CD14-positive monocyte (primary cell): Measurements from ENCODE around the gene TRAPPC5. TPM values are rescaled to one million over a fixed set of nuclear protein-coding genes. Genes with fewer than 3 reads are reported as not detected.
A peak's percentile ranks its signal among the peaks of the same experiment; 100 is the strongest.

Experiments used
- DNase-seq, 3 donors: peaks; one replicate each; pipeline ENCODE4 v3.0.0-alpha.2; 2011 to 2022
- H2AFZ ChIP-seq: 2 replicates; pipeline ENCODE4 v1.6.0; 2012; ENCODE audit warnings: mild to moderate bottlenecking, low read depth, low read length, inconsistent platforms; ENCODE audit not compliant: insufficient read depth, poor library complexity, severe bottlenecking
- H3K27ac ChIP-seq, 2 donors: 1 replicate in 1 of 2; 2 replicates in 1 of 2; pipeline ENCODE4 v1.5.1; 2012 to 2013; ENCODE audit warnings: low read length in 2 of 2, control low read depth in 1 of 2, inconsistent platforms in 1 of 2, low read depth in 1 of 2, mild to moderate bottlenecking in 1 of 2
- H3K27me3 ChIP-seq, 2 donors: one replicate each; pipeline versions ENCODE4 v1.6.0 to v1.6.1; 2011 to 2013; ENCODE audit warnings: low read length in 2 of 2; ENCODE audit not compliant: control insufficient read depth in 2 of 2, insufficient read depth in 2 of 2
- H3K36me3 ChIP-seq, 2 donors: replicated peaks in 1 of 2; 1 replicate in 1 of 2; 2 replicates in 1 of 2; pipeline versions ENCODE4 v1.5.1 to v1.6.1; 2012 to 2013; ENCODE audit warnings: low read length in 2 of 2, control low read depth in 1 of 2, inconsistent platforms in 1 of 2, mild to moderate bottlenecking in 1 of 2; ENCODE audit not compliant: insufficient read depth in 2 of 2, control insufficient read depth in 1 of 2
- H3K4me1 ChIP-seq, 2 donors: 1 replicate in 1 of 2; 2 replicates in 1 of 2; pipeline versions ENCODE4 v1.5.1 to v1.6.1; 2012 to 2013; ENCODE audit warnings: low read length in 2 of 2, control low read depth in 1 of 2, inconsistent platforms in 1 of 2, mild to moderate bottlenecking in 1 of 2, moderate library complexity in 1 of 2; ENCODE audit not compliant: insufficient read depth in 2 of 2, control insufficient read depth in 1 of 2
- H3K4me2 ChIP-seq: replicated peaks from 2 replicates; pipeline ENCODE3; 2012; ENCODE audit warnings: low read length, moderate library complexity, mild to moderate bottlenecking; ENCODE audit not compliant: poor library complexity, severe bottlenecking; ENCODE audit errors: extremely low read depth
- H3K4me3 ChIP-seq, 3 experiments: fragments of 200-600 bp in 1 of 3; sonication (generic) in 1 of 3; replicated peaks in 1 of 3; 1 replicate in 2 of 3; 2 replicates in 1 of 3; pipeline ENCODE4 v1.5.1; 2011 to 2013; ENCODE audit warnings: low read length in 3 of 3, mild to moderate bottlenecking in 3 of 3, control low read depth in 2 of 3, low read depth in 2 of 3, inconsistent platforms in 1 of 3, moderate library complexity in 1 of 3
- H3K79me2 ChIP-seq: 2 replicates; pipeline ENCODE4 v1.6.0; 2012; ENCODE audit warnings: mild to moderate bottlenecking, control low read depth, inconsistent platforms, low read length, moderate library complexity; ENCODE audit not compliant: insufficient read depth
- H3K9ac ChIP-seq: 2 replicates; pipeline ENCODE4 v1.6.0; 2017; ENCODE audit warnings: low read length, mild to moderate bottlenecking; ENCODE audit not compliant: insufficient read depth, poor library complexity, severe bottlenecking
- H3K9me3 ChIP-seq, 2 donors: replicated peaks in 1 of 2; 1 replicate in 1 of 2; 2 replicates in 1 of 2; pipeline versions ENCODE4 v1.5.1 to v1.6.1; 2012 to 2013; ENCODE audit warnings: low read length in 2 of 2, control low read depth in 1 of 2; ENCODE audit not compliant: control insufficient read depth in 1 of 2, insufficient read depth in 1 of 2
- H4K20me1 ChIP-seq: 2 replicates; pipeline ENCODE4 v1.6.0; 2012; ENCODE audit warnings: mild to moderate bottlenecking, low read length, control low read depth, moderate library complexity; ENCODE audit not compliant: insufficient read depth
- H3K27ac Mint-ChIP-seq, 7 donors: one replicate each; pipeline ENCODE4 v1.8.0; 2020; ENCODE audit warnings: mild to moderate bottlenecking in 7 of 7, mixed read lengths in 7 of 7, moderate library complexity in 6 of 7, inconsistent platforms in 2 of 7
- H3K27me3 Mint-ChIP-seq, 3 donors: one replicate each; pipeline ENCODE4 v1.8.0; 2021 to 2022; ENCODE audit warnings: low read depth in 3 of 3, mild to moderate bottlenecking in 3 of 3, mixed read lengths in 3 of 3, moderate library complexity in 3 of 3, inconsistent platforms in 1 of 3
- H3K36me3 Mint-ChIP-seq, 2 donors: one replicate each; pipeline ENCODE4 v1.8.0; 2020; ENCODE audit warnings: mixed read lengths in 2 of 2, inconsistent platforms in 1 of 2, mild to moderate bottlenecking in 1 of 2
- H3K4me1 Mint-ChIP-seq: one replicate; pipeline ENCODE4 v1.8.0; 2020; ENCODE audit warnings: mild to moderate bottlenecking, mixed read lengths
- H3K4me3 Mint-ChIP-seq, 2 donors: one replicate each; pipeline ENCODE4 v1.8.0; 2020; ENCODE audit warnings: mild to moderate bottlenecking in 2 of 2, mixed read lengths in 2 of 2, moderate library complexity in 1 of 2
- H3K9me3 Mint-ChIP-seq, 7 donors: one replicate each; pipeline ENCODE4 v1.8.0; 2020 to 2022; ENCODE audit warnings: mixed read lengths in 7 of 7, mild to moderate bottlenecking in 6 of 7, moderate library complexity in 6 of 7, inconsistent platforms in 2 of 7
- CTCF ChIP-seq: fragments of 200-600 bp; IDR thresholded peaks from one replicate; pipeline ENCODE4 v1.8.0; 2022; ENCODE audit warnings: antibody characterized with exemption, mild to moderate bottlenecking
- WGBS: methylation state at CpG from one replicate; pipeline ENCODE4 v1.1.5; 2013; ENCODE audit warnings: missing lambda C conversion rate; ENCODE audit not compliant: insufficient coverage; 5-methylcytosine and 5-hydroxymethylcytosine counted together
- intact Hi-C, 2 donors: fragments of 100-400 bp; cut with micrococcal nuclease; formaldehyde crosslinking; loops; one replicate each; pipeline versions ENCODE4 v1.15.0 to v1.15.1; 2023
- polyA plus RNA-seq, 3 donors: library from polyadenylated mRNA; depleted of rRNA in 1 of 3; unstranded in 2 of 3; stranded (reverse) in 1 of 3; fragments of 300-500 nt in 2 of 3; fragments of >200 nt in 1 of 3; fragmentation: Illumina TruSeq in 2 of 3; gene quantifications; 1 replicate in 2 of 3; 2 replicates in 1 of 3; pipeline ENCODE4 v1.2.3, GENCODE V29; 2012 to 2021

Gene TRAPPC5
- polyA plus RNA-seq, 3 donors = 126 to 449 (median 414) TPM

- intact Hi-C loops = no loop called here
- peaks cover 50 to 71% of the 10 kb centered on the region in 2 donors for H3K4me1 ChIP-seq
- H3K79me2 ChIP-seq = no peaks in the 10 kb centered on the region
- H3K4me3 ChIP-seq = peak within 1 kb of the TSS in 1 of 3 experiments; percentile 71
- H3K27ac ChIP-seq = no peak within 1 kb of the TSS
- no peaks in the 10 kb centered on the region for H4K20me1 ChIP-seq
- no peak for DNase-seq
- Mint-ChIP-seq H3K4me1 (peaks cover 61% of the 10 kb centered on the region), H3K4me3 (peak within 1 kb of the TSS; percentile 20 to 30), H3K27ac (peak within 1 kb of the TSS in 1 of 7 donors; percentile 56), H3K27me3 (peaks cover 2 to 22% (median 19%) of the 10 kb centered on the region in 3 donors), H3K9me3 (peaks cover 0 to 6% (median 0%) of the 10 kb centered on the region in 7 donors), H3K36me3 (peaks cover 0 to 13% of the 10 kb centered on the region in 2 donors)
- H3K9me3 ChIP-seq = no peaks in the 10 kb centered on the region
- H3K4me2 ChIP-seq = peak within 1 kb of the TSS; percentile 83
- H3K27me3 ChIP-seq = peaks cover 0 to 3% of the 10 kb centered on the region in 2 donors
- H3K9ac ChIP-seq = no peak within 1 kb of the TSS
- no peak for TF ChIP-seq CTCF
- no peaks in the 10 kb centered on the region for H3K36me3 ChIP-seq
- 95% methylated on average over 8 of the region's 9 CpGs for WGBS
- peak within 1 kb of the TSS; percentile 87 for H2AFZ ChIP-seq
Observed at GRCh38 chr19:7732045-7732444, 51.4 kb downstream of the TRAPPC5 start, which contains the start of gene CLEC4G. CLEC4G (minus strand) TSS chr19:7732110; CDS start chr19:7732102, 8 bp downstream.

- H3K79me2 ChIP-seq = no peaks in the 10 kb centered on the region
- H3K27me3 ChIP-seq = peaks cover 0 to 3% of the 10 kb centered on the region in 2 donors
- H2AFZ ChIP-seq = no peak overlapping the region
- H3K36me3 ChIP-seq = no peaks in the 10 kb centered on the region
- H3K4me3 Mint-ChIP-seq = no peak overlapping the region
- peak overlapping the region; percentile 18 to 86 for H3K27ac ChIP-seq
- TF ChIP-seq CTCF = no peak
- no peak overlapping the region for H3K9ac ChIP-seq
- no peak overlapping the region for H3K4me3 ChIP-seq
- no CpG with 5 or more reads among the region's 6 CpGs for WGBS
- no peaks in the 10 kb centered on the region for H3K9me3 ChIP-seq
- peak overlapping the region; percentile 61 for H3K4me2 ChIP-seq
- peaks cover 0 to 5% (median 0%) of the 10 kb centered on the region in 7 donors for H3K9me3 Mint-ChIP-seq
- H3K36me3 Mint-ChIP-seq = peaks cover 0 to 4% of the 10 kb centered on the region in 2 donors
- peak overlapping the region in 4 of 7 donors; percentile 25 to 86 (median 56) for H3K27ac Mint-ChIP-seq
- peaks cover 50 to 70% of the 10 kb centered on the region in 2 donors for H3K4me1 ChIP-seq
- peaks cover 62% of the 10 kb centered on the region for H3K4me1 Mint-ChIP-seq
- intact Hi-C loops = no loop called here
- H3K27me3 Mint-ChIP-seq = peaks cover 2 to 19% (median 19%) of the 10 kb centered on the region in 3 donors
- DNase-seq = no peak
- H4K20me1 ChIP-seq = no peaks in the 10 kb centered on the region
Observed at GRCh38 chr19:7733376-7733775, 52.7 kb downstream of the TRAPPC5 start.
